Stimulated activated CD4-positive, alpha-beta T cell treated with anti-CD3 and anti-CD28 coated beads, Interleukin-15, amount 100 ng/mL, for 1 hour (primary cell): ENCODE data around the gene NPIPB2.
"Not testable (repeated sequence)": the region's sequence is repeated elsewhere in the genome, so short reads cannot be mapped to it uniquely, and the experiment has no call there.

Source experiments
- DNase-seq, 2 donors: peaks; one replicate each; pipeline ENCODE4 v3.0.0-alpha.2; 2020; ENCODE audit warnings: low read depth in 1 of 2, low spot score in 1 of 2

The NPIPB2 gene

DNA sequence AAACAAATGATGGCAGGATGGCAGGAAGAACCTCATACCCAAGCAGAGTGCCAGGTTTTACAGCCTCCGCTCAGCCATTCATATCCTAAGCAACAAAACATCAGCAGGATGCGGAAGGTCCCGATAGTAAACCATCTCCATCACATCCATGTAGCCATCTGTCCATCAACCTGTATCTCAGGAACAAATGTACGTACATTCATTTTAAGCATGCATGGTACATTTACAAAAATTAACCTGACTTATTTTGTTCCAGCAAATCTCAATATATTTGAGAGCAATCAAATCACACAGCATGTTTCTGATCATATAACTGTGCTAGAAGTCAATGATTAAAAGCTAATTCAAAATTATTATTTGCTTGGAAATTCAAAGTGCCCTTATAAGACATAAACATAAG is at the start of gene NPIPB2:
Gene NPIPB2, minus strand, starts transcription at position 101 of the 400 bp plus-strand sequence. Its CDS starts 0 bp downstream, at position 101.
- not testable (repeated sequence) for DNase-seq

DNA sequence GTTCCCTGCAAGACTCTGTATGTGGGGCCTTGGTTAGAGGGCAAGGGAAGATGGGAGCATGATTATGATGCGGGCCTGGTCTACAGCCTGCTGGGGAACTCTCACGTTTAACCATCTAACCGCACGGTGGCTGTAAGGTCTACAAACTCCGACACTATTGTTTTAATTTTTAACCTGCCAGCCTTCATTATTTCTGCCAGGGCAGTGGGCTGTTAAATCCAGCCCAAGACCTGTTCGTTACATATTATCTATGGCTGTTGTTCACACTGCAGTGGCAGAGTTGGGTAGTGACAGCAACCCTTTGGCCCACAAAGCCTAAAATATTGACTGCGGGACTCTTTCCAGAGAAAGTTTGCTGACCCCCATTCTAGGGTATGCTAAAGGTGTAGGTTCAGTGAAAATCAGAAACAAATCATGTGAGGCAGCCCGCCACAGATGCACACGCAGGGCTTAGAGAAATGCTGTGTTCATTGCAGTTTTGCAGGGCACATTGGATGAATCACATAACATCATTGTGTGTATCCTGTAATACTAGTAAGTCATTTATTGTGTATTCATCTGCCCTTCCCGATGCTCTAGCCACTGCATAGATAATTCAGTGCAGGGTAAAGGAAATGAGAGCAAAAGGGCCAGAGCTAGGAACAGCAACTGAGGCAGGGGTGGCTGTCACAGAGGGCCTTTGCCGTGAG is 49.0 kb upstream of the NPIPB2 start:
- no peak for DNase-seq

- DNase-seq = no peak
Observed at GRCh38 chr16:11988258-11988978, 46.6 kb upstream of the NPIPB2 start.

GRCh38 chr16:11986521-11987057 is 44.7 kb upstream of the NPIPB2 start:
- DNase-seq = no peak

DNA sequence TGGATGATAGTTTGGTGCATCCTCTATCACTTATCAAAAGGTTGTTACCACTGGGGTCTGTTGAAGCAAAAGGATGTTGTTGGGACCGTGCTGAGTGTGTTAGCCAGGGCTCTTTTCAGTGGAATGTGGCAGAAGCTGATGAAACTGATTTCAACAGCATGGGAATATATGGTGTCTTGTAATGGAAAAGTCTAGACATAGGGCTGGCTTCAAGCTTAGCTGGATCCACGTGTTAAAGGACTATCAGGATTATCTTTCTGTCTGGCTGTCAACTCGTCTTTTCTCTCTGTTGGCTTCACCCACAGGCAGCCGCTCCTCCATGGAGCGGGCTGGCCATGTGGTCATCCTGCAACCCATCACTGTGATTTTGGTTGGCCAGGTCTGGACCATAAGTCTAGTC is 43.4 kb upstream of the NPIPB2 start:
- no peak for DNase-seq

- DNase-seq = no peak
Observed at GRCh38 chr16:11980136-11980844, 38.4 kb upstream of the NPIPB2 start.

- no peak for DNase-seq
Observed at GRCh38 chr16:11979013-11979672, 37.3 kb upstream of the NPIPB2 start.

- no peak for DNase-seq
Observed at GRCh38 chr16:11978080-11978479, 36.2 kb upstream of the NPIPB2 start.

GRCh38 chr16:11977376-11978041 is 35.7 kb upstream of the NPIPB2 start:
- no peak for DNase-seq

- DNase-seq = no peak
Observed at GRCh38 chr16:11976850-11977375, 35.1 kb upstream of the NPIPB2 start.

DNA sequence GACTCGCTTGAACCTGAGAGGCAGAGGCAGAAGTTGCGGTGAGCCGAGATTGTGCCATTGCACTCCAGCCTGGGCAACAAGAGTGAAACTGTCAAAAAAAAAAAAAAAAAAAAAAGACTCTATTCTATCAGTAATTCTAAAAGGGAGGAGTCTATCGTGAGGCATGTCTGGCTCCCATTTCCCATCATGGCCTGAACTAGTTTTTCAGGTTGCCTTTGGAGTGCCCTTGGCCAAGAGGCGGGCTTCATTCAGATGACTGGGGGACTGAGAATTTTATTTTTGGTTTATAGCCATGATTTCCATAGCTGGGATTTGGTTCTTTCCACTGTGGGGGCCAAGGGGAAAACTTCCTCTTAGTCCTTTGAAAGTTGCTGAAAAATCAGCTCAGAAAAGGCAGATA is 31.2 kb upstream of the NPIPB2 start:
- DNase-seq = no peak

DNA sequence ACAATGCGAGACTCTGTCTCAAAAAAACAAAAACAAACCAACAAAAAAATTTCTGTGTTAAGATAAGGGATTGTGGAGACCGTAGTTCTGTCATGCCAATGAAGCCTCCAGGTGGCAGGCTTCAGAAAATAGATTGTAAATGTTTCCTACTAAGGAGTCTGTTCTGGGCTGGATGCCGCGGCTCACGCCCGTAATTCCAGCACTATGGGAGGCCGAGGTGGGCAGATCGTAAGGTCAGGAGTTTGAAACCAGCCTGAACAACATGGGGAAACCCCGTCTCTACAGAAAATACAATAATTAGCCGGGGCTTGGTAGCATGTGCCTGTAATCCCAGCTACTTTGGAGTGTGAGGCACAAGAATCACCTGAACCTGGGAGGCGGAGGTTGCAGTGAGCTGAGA is 30.3 kb upstream of the NPIPB2 start:
- DNase-seq = no peak

GRCh38 chr16:11970292-11970691 is 28.4 kb upstream of the NPIPB2 start:
- DNase-seq = not testable (repeated sequence)

DNA sequence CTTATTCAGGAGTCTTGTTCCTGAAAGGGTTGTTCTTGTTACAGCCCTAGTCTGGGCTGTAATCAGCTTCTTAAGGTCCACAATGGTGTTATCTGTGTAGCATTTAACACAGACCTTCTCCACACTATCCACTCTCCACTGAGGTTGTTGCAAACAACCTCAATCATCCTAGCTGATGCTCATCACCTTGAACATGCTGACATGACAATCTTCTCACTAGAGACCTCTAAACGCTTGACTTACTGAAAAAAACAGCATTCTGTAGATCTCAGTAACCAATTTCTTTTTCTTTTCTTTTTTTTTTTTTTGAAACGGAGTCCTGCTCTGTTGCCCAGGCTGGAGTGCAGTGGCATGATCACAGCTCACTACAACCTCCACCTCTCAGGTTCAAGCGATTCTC is 26.7 kb upstream of the NPIPB2 start:
- DNase-seq = no peak

DNA sequence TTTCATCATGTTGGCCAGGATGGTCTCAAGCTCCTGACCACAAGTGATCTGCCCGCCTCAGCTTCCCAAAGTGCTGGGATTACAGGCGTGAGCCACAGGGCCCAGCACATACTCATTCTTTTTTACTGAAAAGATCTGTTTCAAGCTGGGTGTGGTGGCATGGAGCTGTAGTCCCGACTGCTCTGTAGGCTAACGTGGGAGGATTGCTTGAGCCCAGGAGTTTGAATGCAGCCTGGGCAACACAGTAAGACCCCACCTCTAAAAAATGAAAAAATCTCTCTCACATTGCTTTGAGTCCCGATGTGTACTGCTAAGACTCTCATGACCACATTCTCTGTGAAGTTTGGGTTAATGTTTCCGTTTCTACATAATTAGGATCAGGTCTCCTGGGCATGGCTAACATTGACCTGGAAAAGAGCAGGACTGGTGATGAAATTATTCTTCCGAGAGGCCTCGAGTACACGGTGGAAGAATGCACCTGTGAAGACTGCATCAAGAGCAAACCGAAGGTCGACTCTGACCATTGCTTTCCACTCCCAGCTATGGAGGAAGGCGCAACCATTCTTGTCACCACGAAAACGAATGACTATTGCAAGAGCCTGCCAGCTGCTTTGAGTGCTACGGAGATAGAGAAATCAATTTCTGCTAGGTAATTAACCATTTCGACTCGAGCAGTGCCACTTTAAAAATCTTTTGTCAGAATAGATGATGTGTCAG is 25.5 kb upstream of the NPIPB2 start:
- DNase-seq = no peak

DNA sequence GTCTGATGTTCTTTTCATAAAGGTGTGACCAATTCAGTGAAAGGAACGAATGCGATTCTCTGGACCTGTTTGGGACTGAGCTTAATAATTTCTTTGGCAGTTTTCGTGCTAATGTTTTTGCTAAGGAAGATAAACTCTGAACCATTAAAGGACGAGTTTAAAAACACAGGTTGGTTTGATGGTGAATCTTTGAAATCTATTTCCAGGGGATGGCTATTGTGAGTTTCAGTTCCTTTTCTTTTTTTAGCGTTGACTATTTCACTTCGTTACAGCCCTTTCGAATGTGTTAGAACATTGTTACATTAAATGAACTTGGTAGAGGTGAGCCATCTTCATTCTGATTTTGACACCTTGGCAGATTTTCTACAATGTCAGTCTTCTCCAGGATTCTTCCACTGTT is 24.3 kb upstream of the NPIPB2 start:
- no peak for DNase-seq

DNA sequence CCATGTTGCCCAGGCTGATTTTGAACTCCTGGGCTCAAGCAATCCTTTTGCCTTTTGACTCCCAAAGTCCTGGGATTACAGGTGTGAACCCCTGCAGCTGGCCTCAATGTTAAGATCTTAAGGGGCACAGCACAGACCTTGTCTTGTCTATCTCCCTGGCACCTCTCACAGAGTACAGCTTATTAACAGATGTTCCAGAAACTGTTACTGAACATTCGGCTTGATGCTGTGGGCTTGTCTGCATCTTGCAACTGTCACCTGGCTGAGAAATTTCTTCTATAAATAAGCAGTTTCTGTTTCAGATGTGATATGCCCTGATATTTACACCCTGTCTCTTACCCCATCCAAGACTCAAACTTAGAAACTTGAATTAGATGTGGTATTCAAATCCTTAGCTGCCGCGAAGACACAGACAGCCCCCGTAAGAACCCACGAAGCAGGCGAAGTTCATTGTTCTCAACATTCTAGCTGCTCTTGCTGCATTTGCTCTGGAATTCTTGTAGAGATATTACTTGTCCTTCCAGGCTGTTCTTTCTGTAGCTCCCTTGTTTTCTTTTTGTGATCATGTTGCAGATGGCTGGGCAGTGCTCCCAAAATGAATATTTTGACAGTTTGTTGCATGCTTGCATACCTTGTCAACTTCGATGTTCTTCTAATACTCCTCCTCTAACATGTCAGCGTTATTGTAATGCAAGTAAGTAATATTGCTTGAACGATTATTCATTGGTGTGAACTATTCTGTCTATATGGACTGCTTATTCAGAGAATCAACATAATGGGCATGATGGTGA is 23.1 kb upstream of the NPIPB2 start, which contains the start of gene TNFRSF17:
Gene TNFRSF17, plus strand, starts transcription at position 450 of the 791 bp plus-strand sequence. Its CDS starts 115 bp downstream, at position 565.
- DNase-seq = no peak

- DNase-seq = no peak
Observed at GRCh38 chr16:11963706-11964105, 21.9 kb upstream of the NPIPB2 start.

DNA sequence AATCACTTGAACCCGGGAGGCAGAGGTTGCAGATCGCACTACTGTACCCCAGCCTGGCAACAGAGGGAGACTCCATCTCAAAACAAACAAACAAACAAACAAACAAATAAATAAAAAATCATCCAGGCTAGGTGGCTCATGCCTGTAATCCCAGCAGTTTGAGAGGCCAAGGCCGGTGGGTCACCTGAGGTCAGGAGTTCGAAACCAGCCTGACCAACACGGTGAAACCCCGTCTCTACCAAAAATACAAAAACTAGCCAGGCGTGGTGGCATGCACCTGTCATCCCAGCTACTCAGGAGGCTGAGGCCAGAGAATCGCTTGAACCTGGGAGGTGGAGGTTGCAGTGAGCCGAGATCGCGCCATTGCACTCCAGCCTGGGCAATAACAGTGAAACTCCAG is 21.1 kb upstream of the NPIPB2 start:
- DNase-seq = not testable (repeated sequence)
